Peyer's patch (tissue), 4 donors: ENCODE measurements around the gene PRRG2. TPM values are rescaled to one million over a fixed set of nuclear protein-coding genes. Genes with fewer than 3 reads are reported as not detected.
"Not testable (repeated sequence)": the region's sequence is repeated elsewhere in the genome, so short reads cannot be mapped to it uniquely, and the experiment has no call there.

Experiments used
- DNase-seq, 3 donors: peaks; one replicate each; pipeline ENCODE4 v3.0.0-alpha.2; 2017 to 2019
- H3K27ac ChIP-seq, 4 donors: fragments of 200-600 bp; sonication (generic); one replicate each; pipeline ENCODE4 v1.5.1; 2016 to 2019
- H3K27me3 ChIP-seq, 2 donors: fragments of 200-600 bp; sonication (generic); one replicate each; pipeline ENCODE4 v1.5.1; 2019
- H3K36me3 ChIP-seq, 3 donors: fragments of 200-600 bp; sonication (generic); one replicate each; pipeline ENCODE4 v1.5.1; 2016 to 2019
- H3K4me1 ChIP-seq, 4 donors: fragments of 200-600 bp; sonication (generic); one replicate each; pipeline ENCODE4 v1.5.1; 2016 to 2019
- H3K4me3 ChIP-seq, 4 donors: fragments of 200-600 bp; sonication (generic); 1 replicate in 3 of 4; 2 replicates in 1 of 4; pipeline ENCODE4 v1.5.1; 2016 to 2019; ENCODE audit warnings: mild to moderate bottlenecking in 1 of 4
- H3K9me3 ChIP-seq, 4 donors: fragments of 200-600 bp; sonication (generic); one replicate each; pipeline ENCODE4 v1.5.1; 2016 to 2019; ENCODE audit warnings: mild to moderate bottlenecking in 1 of 4
- CTCF ChIP-seq, 6 experiments: fragments of 450-650 bp in 4 of 6; fragments of 200-600 bp in 2 of 6; sonication (generic) in 1 of 6; IDR thresholded peaks; one replicate each; pipeline ENCODE4 v1.5.1; 2017 to 2019; ENCODE audit warnings: antibody characterized with exemption in 6 of 6, mild to moderate bottlenecking in 3 of 6, moderate library complexity in 1 of 6
- POLR2A ChIP-seq, 2 donors: fragments of 450-650 bp; IDR thresholded peaks; one replicate each; pipeline ENCODE4 v1.5.1; 2017; ENCODE audit warnings: antibody characterized with exemption in 2 of 2, mild to moderate bottlenecking in 2 of 2, moderate library complexity in 2 of 2
- total RNA-seq, 4 donors: library from RNA; depleted of rRNA; stranded (reverse); fragments of >200 nt; gene quantifications; one replicate each; pipeline ENCODE4 v1.1.0, GENCODE V29; 2016

The PRRG2 gene
- total RNA-seq, 4 donors from 2014 or later, result 1.7 to 20.8 (median 13.1) TPM

GRCh38 chr19:49631610-49632192, 50.6 kb downstream of the PRRG2 start:
- no peak for TF ChIP-seq POLR2A (IDR thresholded peaks at IDR 0.05)
- no peak for TF ChIP-seq CTCF (IDR thresholded peaks at IDR 0.05)
- Histone ChIP-seq H3K27me3 (no peaks in the 10 kb centered on the region), H3K36me3 (peaks cover 0 to under 1% (median 0%) of the 10 kb centered on the region in 3 donors), H3K4me3 (no peak overlapping the region), H3K27ac (no peak overlapping the region), H3K4me1 (peaks cover 0 to 6% (median 0%) of the 10 kb centered on the region in 4 donors), H3K9me3 (no peaks in the 10 kb centered on the region)
- no peak for DNase-seq

DNA sequence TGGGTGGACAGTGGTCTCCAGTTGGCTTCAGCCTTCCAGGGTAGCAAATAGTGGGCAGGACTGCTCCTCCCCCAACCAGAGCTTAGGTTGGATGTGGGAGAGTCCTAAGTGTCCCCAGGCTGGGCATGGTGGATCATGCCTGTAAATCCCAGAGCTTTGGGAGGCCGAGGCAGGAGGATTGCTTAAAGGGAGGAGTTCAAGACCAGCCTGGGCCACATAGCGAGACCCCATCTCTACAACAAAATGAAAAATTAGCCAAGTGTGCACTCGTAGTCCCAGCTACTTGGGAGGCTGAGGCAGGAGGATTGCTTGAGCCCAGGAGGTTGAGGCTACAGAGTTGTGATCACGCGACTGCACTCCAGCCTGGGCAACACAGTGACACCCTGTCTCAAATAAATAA, 51.5 kb downstream of the PRRG2 start:
- Histone ChIP-seq H3K9me3 (no peaks in the 10 kb centered on the region), H3K4me1 (peaks cover 0 to 6% (median 0%) of the 10 kb centered on the region in 4 donors), H3K27ac (no peak overlapping the region), H3K36me3 (no peaks in the 10 kb centered on the region), H3K4me3 (no peak overlapping the region), H3K27me3 (no peaks in the 10 kb centered on the region)
- no peak for TF ChIP-seq CTCF (IDR thresholded peaks at IDR 0.05)
- no peak for TF ChIP-seq POLR2A (IDR thresholded peaks at IDR 0.05)
- DNase-seq, result no peak

DNA sequence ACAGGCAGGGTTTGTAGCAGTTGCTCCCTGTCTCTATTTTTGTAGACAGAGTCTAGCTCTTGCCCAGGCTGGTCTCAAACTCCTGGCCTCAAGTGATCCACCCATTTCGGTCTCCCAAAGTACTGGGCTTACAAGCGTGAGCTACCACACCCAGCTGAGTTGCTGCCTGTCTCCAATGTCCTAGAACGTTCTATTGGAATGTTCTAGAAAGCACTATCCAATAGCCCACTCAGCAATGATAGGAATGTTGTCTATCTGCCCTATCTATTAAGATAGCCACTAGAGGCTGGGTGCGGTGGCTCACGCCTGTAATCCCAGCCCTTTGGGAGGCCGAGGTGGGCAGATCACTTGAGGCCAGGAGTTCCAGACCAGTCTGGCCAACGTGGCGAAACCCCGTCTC, 52.2 kb downstream of the PRRG2 start:
- H3K4me1 ChIP-seq, result peaks cover 0 to 10% (median 0%) of the 10 kb centered on the region in 4 donors
- not testable (repeated sequence) for H3K27me3 ChIP-seq, H3K36me3 ChIP-seq, H3K9me3 ChIP-seq, H3K27ac ChIP-seq, H3K4me3 ChIP-seq, DNase-seq

DNA sequence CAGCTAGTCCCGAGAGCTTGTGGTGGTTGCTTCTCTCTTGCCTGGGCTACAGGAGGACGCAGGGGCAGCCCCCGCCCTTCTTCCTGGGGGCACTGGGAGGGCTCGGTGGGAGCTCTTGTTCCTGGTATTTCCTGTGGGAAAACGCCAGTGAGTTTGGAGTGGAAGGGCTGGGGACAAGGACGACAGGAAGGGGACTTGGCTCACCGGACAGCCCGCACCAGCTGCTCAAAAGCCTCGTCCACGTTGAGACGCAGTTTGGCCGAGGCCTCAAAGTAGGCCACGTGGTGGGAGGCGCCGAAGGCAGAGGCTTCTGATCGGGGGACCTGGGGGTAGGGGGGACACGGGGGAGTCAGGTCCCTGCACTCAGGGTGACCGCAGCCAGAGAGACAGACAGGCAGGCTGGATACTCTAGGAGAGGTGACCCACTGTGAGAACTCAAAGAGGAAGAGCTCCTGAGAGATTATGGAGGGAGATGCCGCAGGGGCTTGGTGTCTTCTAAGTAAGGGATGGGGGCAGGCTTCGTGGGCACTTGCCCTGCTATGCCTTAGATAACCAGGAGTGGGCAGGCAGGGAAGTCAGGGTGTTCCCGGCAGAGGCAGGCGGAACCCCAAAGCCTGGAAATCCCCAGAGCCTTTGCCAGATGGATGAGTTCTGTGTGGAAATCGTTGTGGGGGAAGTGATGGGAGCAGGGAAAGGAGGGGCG, 54.6 kb downstream of the PRRG2 start:
- no peaks in the 10 kb centered on the region for H3K27me3 ChIP-seq
- peak overlapping the region; percentile 4 to 55 (median 10) for H3K27ac ChIP-seq
- TF ChIP-seq CTCF (IDR thresholded peaks at IDR 0.05) (no peak), POLR2A (IDR thresholded peaks at IDR 0.05) (no peak)
- H3K4me3 ChIP-seq, result no peak overlapping the region
- peaks cover 0 to 24% (median 0%) of the 10 kb centered on the region in 4 donors for H3K4me1 ChIP-seq
- H3K9me3 ChIP-seq, result no peaks in the 10 kb centered on the region
- no peak for DNase-seq
- H3K36me3 ChIP-seq, result no peaks in the 10 kb centered on the region

DNA sequence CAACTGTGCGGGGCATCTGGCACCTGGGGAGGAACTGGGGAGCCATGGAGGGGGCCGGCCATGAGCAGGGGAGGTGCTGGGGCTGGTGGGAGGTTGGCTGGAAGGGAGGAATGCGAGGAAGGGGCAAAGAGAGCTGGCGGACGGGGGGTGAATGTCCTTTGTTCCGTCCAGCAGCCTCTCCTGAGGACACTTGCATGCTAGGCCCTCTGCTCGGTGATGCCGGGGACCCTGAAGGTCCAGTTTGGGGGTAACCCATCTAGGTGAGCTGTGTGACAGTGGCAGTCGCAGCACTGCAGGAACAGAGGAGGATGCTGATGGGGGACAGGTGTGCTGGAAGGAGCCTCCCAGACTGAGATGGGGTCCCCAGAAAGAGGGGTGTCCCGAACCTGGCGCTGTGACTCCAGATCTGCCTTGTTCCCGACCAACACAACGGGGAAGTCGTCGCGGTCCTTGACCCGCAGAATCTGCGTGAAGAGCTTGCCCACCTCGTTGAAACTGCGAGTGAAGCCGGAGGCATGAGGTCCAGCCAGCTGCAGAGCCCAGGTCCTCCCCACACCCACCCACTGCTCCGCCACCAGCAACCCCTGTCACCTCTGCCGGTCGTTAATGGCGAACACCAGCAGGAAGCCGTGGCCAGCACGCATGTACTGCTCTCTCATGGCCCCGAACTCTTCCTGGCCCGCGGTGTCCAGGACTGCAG, 55.3 kb downstream of the PRRG2 start:
- DNase-seq, result no peak
- H3K27ac ChIP-seq, result peak overlapping the region in 3 of 4 donors; percentile 4 to 55 (median 4)
- no peaks in the 10 kb centered on the region for H3K36me3 ChIP-seq
- no peaks in the 10 kb centered on the region for H3K27me3 ChIP-seq
- peak overlapping the region in 1 of 4 donors; percentile 6 for H3K4me3 ChIP-seq
- no peaks in the 10 kb centered on the region for H3K9me3 ChIP-seq
- H3K4me1 ChIP-seq, result peaks cover 0 to 19% (median 0%) of the 10 kb centered on the region in 4 donors
- TF ChIP-seq CTCF (IDR thresholded peaks at IDR 0.05), result no peak
- TF ChIP-seq POLR2A (IDR thresholded peaks at IDR 0.05), result no peak
